ENCODE data around the gene ARCN1. TPM values are rescaled to one million over a fixed set of nuclear protein-coding genes. Genes with fewer than 3 reads are reported as not detected.
A peak's percentile ranks its signal among the peaks of the same experiment; 100 is the strongest.
"Not testable (repeated sequence)": the region's sequence is repeated elsewhere in the genome, so short reads cannot be mapped to it uniquely, and the experiment has no call there.

ARCN1 gene
- total RNA-seq, 3 donors from 2014 or later, result 180 to 190 (median 183) TPM

DNA sequence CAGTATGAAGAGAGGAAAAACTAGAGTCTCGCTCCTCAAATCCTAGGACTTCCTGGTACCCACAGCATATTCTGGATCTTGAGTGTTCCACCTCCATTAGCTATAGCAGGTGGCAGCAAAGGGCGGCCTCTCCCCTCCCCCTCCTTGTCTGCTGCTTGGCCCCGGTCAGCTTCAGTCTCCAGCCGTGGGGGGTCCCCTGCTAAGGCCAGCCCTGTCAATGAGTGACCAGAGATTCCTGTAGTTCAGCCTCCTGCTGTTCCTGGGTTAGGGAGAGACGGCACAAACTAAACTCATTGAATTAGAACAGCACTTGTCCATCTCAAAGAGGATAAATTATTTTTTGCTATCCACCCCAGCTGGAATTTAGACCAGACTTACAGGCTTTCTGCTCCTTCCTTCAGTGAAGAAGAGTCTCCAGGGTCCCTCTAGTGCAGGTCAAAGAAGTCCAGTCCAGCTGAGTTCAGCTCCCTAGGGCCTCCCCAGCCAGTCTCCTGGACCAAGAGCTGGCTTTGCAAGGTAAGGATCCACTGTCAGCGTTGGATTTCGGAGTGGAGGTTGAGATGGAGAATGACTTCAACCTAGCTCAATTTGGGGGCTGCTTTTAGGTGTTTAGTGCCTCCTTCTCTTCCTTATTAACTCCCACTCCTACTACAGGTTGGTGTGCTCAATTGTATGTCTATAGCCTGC lies 34.1 kb downstream of the ARCN1 start:
- Mint-ChIP-seq H3K27me3 (ENCODE audit: low read depth) (peaks cover 13% of the 10 kb centered on the region), H3K4me1 (ENCODE audit: low read depth) (peaks cover 21% of the 10 kb centered on the region), H3K9me3 (no peaks in the 10 kb centered on the region), H3K4me3 (peak overlapping the region; percentile 32), H3K36me3 (ENCODE audit: insufficient read depth) (peaks cover 15% of the 10 kb centered on the region)
- ATAC-seq, result no peak
- no peak for DNase-seq

- Mint-ChIP-seq H3K9me3 (no peaks in the 10 kb centered on the region), H3K4me1 (ENCODE audit: low read depth) (peaks cover 22% of the 10 kb centered on the region), H3K36me3 (ENCODE audit: insufficient read depth) (peaks cover 11% of the 10 kb centered on the region), H3K27me3 (ENCODE audit: low read depth) (peaks cover 13% of the 10 kb centered on the region), H3K4me3 (peak overlapping the region; percentile 32)
- DNase-seq (no peak), ATAC-seq (no peak)
Measured at GRCh38 chr11:118606844-118607228, 34.6 kb downstream of the ARCN1 start.

GRCh38 chr11:118607401-118608359 lies 35.5 kb downstream of the ARCN1 start, which contains the start of gene PHLDB1:
TSS of gene PHLDB1 (plus strand) at chr11:118607615. CDS start at chr11:118613837, 6,222 bp downstream.
- DNase-seq (peak; percentile 53), ATAC-seq (peak; percentile 9 to 23)
- Mint-ChIP-seq H3K36me3 (ENCODE audit: insufficient read depth) (peaks cover 4% of the 10 kb centered on the region), H3K27me3 (ENCODE audit: low read depth) (peaks cover 13% of the 10 kb centered on the region), H3K4me3 (peak within 1 kb of the TSS; percentile 70), H3K9me3 (no peaks in the 10 kb centered on the region), H3K4me1 (ENCODE audit: low read depth) (peaks cover 22% of the 10 kb centered on the region)

- ATAC-seq, result peak; percentile 64 to 65
- H3K4me1 Mint-ChIP-seq (ENCODE audit: low read depth), result peaks cover 22% of the 10 kb centered on the region
- H3K36me3 Mint-ChIP-seq (ENCODE audit: insufficient read depth), result peaks cover 1% of the 10 kb centered on the region
Measured at GRCh38 chr11:118608360-118609227, 36.4 kb downstream of the ARCN1 start.

DNA sequence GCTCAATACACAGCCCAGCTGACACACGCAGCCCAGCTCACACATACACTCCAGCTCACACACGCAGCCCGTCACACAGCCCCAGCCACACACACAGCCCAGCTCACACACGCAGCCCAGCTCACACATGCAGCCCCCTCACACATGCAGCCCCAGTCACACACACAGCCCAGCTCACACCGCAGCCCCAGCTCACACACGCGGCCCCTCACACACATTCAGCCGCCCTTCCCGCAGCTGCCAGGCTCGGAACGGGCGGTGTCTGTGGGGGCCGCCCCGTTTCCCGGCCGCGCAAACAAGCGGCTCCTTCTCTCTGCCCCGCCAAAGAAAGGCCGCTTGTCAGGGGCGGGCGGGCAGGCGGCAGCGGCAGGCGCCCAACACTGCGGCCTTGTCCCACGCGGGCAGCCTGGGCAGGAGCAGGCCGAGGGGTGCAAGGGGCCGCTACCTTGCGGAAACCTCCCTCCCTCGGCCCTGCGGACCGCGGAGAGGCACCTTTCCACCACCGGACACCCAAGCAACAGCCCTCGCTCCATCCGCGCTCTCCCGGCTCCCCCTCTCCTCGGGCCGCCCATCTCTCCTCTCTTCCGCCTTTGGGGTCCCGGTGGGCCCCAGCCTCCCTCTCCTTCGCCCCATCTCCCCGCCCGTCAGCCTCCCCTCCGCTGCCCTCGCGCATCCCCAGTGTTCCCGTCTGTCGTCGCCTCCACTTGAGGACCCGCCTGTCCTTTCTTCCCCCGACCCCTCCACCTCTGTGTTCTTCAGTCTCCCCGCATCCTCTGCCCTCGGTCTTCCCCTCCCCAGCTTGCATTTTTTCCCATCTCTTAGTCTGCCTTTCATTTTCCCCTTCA lies 37.4 kb downstream of the ARCN1 start:
- ATAC-seq (peak; percentile 11 to 23), DNase-seq (peak; percentile 20)
- peak overlapping the region; percentile 56 for H3K4me3 Mint-ChIP-seq
- peaks cover 15% of the 10 kb centered on the region for H3K27me3 Mint-ChIP-seq (ENCODE audit: low read depth)
- no peaks in the 10 kb centered on the region for H3K36me3 Mint-ChIP-seq (ENCODE audit: insufficient read depth)
- peaks cover 22% of the 10 kb centered on the region for H3K4me1 Mint-ChIP-seq (ENCODE audit: low read depth)
- no peaks in the 10 kb centered on the region for H3K9me3 Mint-ChIP-seq

More at GRCh38 chr11:118608360-118609227, 36.4 kb downstream of the ARCN1 start:
- DNase-seq, result peak; percentile 92
- peaks cover 13% of the 10 kb centered on the region for H3K27me3 Mint-ChIP-seq (ENCODE audit: low read depth)
- peak overlapping the region; percentile 56 for H3K4me3 Mint-ChIP-seq
- no peaks in the 10 kb centered on the region for H3K9me3 Mint-ChIP-seq

DNA sequence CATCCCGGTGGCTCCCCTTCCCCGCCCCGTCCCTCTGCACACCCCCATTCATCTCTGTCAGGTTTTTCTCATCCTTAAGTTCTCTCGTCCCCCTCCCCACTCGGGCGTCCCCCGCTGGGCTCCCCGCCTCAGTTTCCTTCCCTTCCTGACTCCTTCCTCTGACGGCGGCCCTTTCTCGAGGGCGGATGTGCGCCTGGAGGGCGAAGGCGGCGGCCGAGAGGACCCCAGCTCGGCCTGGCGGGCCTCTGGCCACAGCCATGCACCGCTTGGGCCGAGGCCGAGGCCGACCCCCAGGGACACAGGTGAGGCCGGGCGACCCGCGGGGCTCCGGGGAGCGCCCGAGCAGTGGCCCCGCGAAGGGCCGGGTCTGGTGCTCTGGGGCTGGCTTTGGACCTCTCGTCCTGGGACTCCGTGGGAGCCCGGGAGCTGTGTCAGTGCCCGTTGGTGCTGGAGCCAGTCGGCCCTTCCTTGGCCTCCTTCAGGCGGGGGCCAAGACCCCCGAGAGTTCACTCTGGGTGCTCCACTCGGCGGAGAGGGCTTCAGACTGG lies 38.1 kb downstream of the ARCN1 start:
- no peak for DNase-seq
- Mint-ChIP-seq H3K36me3 (ENCODE audit: insufficient read depth) (no peaks in the 10 kb centered on the region), H3K27me3 (ENCODE audit: low read depth) (peaks cover 15% of the 10 kb centered on the region), H3K9me3 (no peaks in the 10 kb centered on the region), H3K4me1 (ENCODE audit: low read depth) (peaks cover 22% of the 10 kb centered on the region), H3K4me3 (peak overlapping the region; percentile 56)
- ATAC-seq, result no peak

DNA sequence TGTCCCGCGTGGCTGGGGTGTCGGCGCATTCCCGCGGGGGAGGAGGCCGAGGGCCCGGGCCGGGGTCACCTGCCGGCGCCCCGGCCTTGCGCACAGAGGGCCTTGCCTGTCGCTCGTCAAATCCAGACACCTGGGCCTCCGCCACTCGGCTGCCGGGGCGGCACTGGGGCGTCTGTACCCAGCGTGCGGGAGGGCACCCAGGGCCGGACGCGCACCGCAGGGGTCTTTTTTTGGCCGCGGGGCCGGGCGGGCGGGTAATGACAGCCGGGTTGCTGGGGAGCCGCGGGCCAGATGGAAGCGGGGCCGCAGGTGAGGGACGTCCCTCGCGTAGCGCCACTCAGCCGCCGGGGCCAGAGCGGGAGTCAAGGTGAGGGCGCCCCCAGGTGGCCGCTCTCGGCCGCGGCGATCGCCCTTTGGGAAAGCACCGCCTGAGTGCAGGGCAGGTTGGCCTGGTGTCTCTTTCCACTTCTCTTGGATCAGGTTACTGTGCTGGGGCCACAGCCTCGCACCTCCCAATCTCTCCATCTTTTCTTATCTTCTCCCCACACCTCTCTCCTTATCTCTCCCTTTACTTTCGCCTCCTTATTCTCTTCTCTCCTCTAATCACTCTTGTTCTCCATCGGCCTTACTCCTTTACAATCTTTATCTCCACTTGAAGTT lies 38.7 kb downstream of the ARCN1 start:
- H3K27me3 Mint-ChIP-seq (ENCODE audit: low read depth), result peaks cover 15% of the 10 kb centered on the region
- ATAC-seq, result peak; percentile 63 to 71
- H3K9me3 Mint-ChIP-seq, result no peaks in the 10 kb centered on the region
- peaks cover 22% of the 10 kb centered on the region for H3K4me1 Mint-ChIP-seq (ENCODE audit: low read depth)
- H3K4me3 Mint-ChIP-seq, result peak overlapping the region; percentile 63
- peak; percentile 88 for DNase-seq
- H3K36me3 Mint-ChIP-seq (ENCODE audit: insufficient read depth), result no peaks in the 10 kb centered on the region

- not testable (repeated sequence) for H3K36me3 Mint-ChIP-seq (ENCODE audit: insufficient read depth)
- H3K4me3 Mint-ChIP-seq, result peak overlapping the region; percentile 63
Measured at GRCh38 chr11:118611433-118611795, 39.2 kb downstream of the ARCN1 start.

DNA sequence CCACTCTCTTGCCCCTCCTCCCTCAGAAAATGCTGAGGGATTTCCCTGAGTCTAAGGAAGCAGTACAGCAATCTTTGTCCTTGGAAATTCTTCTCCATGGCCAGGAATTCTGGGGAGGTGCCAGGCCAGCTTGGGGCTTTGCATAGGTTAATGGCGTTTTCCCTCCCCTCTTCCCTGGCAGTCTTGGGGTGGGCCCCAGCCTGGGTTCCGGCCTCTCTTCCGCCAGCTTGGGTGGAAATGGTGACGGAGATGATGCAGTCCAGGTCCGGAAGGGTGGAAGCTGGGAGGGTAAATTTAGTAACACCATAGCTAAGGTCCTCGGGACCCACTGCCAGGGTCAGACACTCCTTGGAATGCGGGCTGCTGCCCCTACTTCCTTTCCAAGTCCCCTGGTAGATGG lies 40.2 kb downstream of the ARCN1 start:
- peaks cover 21% of the 10 kb centered on the region for H3K4me1 Mint-ChIP-seq (ENCODE audit: low read depth)
- ATAC-seq (no peak), DNase-seq (no peak)
- no peaks in the 10 kb centered on the region for H3K36me3 Mint-ChIP-seq (ENCODE audit: insufficient read depth)
- H3K27me3 Mint-ChIP-seq (ENCODE audit: low read depth), result peaks cover 15% of the 10 kb centered on the region
- H3K4me3 Mint-ChIP-seq, result no peak overlapping the region
- H3K9me3 Mint-ChIP-seq, result no peaks in the 10 kb centered on the region

More at GRCh38 chr11:118611433-118611795, 39.2 kb downstream of the ARCN1 start:
- H3K27me3 Mint-ChIP-seq (ENCODE audit: low read depth), result peaks cover 15% of the 10 kb centered on the region
- not testable (repeated sequence) for ATAC-seq, H3K9me3 Mint-ChIP-seq, DNase-seq
- peaks cover 22% of the 10 kb centered on the region for H3K4me1 Mint-ChIP-seq (ENCODE audit: low read depth)

GRCh38 chr11:118614511-118614910 lies 42.3 kb downstream of the ARCN1 start:
- ATAC-seq, result no peak
- Mint-ChIP-seq H3K9me3 (no peaks in the 10 kb centered on the region), H3K36me3 (ENCODE audit: insufficient read depth) (peaks cover 1% of the 10 kb centered on the region), H3K27me3 (ENCODE audit: low read depth) (peaks cover 7% of the 10 kb centered on the region), H3K4me3 (no peak overlapping the region), H3K4me1 (ENCODE audit: low read depth) (peaks cover 10% of the 10 kb centered on the region)
- DNase-seq, result no peak

DNA sequence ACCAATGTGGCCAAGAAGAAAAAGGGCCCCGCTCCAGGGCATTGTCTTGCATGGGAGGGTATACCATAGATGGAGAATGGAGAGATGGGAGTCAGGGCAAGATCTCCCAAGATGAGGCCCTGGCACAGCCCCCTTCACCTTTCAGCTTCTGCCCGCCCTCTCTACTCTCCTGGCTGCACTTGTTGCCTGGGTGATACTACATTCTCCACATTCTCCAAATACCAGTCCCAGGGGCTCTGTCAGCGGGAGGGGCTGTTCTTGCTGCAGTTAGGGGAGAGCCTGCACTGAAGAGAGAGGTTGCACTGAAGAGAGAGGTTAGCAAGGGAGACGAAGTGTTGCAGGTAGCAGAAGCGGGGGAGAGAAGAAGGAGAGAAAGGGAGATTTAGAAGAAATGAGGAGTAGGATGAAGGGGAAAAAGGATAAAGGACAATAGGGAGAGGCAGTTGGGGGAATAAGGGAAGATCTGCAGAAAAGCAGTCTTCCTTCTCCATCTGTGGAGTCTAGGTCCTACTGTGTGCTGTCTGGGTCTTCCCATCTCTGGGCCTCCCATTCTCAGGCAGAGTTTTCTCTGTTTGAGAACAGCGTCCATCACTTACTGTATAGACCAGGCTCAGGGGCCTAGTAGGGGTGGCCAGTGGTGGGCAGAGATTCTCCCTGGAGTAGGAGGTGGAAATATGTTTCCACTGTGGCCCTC lies 43.2 kb downstream of the ARCN1 start:
- no peak for ATAC-seq
- H3K27me3 Mint-ChIP-seq (ENCODE audit: low read depth), result peaks cover 13% of the 10 kb centered on the region
- DNase-seq, result no peak
- H3K9me3 Mint-ChIP-seq, result no peaks in the 10 kb centered on the region
- H3K36me3 Mint-ChIP-seq (ENCODE audit: insufficient read depth), result peaks cover 1% of the 10 kb centered on the region
- H3K4me3 Mint-ChIP-seq, result no peak overlapping the region
- peaks cover 8% of the 10 kb centered on the region for H3K4me1 Mint-ChIP-seq (ENCODE audit: low read depth)

DNA sequence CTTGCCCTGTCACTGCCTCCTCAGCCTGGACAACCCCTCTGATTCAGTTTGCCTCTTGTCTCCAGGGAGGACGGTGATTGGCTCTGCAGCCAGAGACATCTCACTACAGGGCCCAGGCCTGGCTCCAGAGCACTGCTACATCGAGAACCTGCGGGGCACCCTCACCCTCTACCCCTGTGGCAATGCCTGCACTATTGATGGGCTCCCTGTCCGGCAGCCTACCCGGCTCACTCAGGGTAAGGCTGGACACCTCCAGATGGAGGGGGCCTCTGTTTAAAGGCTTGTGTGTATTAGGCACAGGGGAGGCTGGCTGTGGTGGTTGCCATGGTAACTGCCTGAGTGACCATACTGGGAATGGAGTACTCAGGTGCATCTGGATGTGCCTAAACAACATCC lies 43.8 kb downstream of the ARCN1 start:
- H3K36me3 Mint-ChIP-seq (ENCODE audit: insufficient read depth), result peaks cover 1% of the 10 kb centered on the region

More for the DNA sequence above, 43.8 kb downstream of the ARCN1 start:
- H3K9me3 Mint-ChIP-seq, result no peaks in the 10 kb centered on the region
- DNase-seq, result no peak
- no peak for ATAC-seq
- H3K4me1 Mint-ChIP-seq (ENCODE audit: low read depth), result peaks cover 12% of the 10 kb centered on the region
- no peak overlapping the region for H3K4me3 Mint-ChIP-seq
- H3K27me3 Mint-ChIP-seq (ENCODE audit: low read depth), result peaks cover 17% of the 10 kb centered on the region

Measured in activated T-cell treated with anti-CD3 and anti-CD28 coated beads, Interleukin-2, amount 50 U/mL, for 4 hours (primary cell).